ENCODE results near the gene SBK2.

- TF ChIP-seq, protein P1, sequence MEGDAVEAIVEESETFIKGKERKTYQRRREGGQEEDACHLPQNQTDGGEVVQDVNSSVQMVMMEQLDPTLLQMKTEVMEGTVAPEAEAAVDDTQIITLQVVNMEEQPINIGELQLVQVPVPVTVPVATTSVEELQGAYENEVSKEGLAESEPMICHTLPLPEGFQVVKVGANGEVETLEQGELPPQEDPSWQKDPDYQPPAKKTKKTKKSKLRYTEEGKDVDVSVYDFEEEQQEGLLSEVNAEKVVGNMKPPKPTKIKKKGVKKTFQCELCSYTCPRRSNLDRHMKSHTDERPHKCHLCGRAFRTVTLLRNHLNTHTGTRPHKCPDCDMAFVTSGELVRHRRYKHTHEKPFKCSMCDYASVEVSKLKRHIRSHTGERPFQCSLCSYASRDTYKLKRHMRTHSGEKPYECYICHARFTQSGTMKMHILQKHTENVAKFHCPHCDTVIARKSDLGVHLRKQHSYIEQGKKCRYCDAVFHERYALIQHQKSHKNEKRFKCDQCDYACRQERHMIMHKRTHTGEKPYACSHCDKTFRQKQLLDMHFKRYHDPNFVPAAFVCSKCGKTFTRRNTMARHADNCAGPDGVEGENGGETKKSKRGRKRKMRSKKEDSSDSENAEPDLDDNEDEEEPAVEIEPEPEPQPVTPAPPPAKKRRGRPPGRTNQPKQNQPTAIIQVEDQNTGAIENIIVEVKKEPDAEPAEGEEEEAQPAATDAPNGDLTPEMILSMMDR (IDR thresholded peaks at IDR 0.05; ENCODE audit: poor library complexity, severe bottlenecking) = no peak
- TF ChIP-seq, protein P2, sequence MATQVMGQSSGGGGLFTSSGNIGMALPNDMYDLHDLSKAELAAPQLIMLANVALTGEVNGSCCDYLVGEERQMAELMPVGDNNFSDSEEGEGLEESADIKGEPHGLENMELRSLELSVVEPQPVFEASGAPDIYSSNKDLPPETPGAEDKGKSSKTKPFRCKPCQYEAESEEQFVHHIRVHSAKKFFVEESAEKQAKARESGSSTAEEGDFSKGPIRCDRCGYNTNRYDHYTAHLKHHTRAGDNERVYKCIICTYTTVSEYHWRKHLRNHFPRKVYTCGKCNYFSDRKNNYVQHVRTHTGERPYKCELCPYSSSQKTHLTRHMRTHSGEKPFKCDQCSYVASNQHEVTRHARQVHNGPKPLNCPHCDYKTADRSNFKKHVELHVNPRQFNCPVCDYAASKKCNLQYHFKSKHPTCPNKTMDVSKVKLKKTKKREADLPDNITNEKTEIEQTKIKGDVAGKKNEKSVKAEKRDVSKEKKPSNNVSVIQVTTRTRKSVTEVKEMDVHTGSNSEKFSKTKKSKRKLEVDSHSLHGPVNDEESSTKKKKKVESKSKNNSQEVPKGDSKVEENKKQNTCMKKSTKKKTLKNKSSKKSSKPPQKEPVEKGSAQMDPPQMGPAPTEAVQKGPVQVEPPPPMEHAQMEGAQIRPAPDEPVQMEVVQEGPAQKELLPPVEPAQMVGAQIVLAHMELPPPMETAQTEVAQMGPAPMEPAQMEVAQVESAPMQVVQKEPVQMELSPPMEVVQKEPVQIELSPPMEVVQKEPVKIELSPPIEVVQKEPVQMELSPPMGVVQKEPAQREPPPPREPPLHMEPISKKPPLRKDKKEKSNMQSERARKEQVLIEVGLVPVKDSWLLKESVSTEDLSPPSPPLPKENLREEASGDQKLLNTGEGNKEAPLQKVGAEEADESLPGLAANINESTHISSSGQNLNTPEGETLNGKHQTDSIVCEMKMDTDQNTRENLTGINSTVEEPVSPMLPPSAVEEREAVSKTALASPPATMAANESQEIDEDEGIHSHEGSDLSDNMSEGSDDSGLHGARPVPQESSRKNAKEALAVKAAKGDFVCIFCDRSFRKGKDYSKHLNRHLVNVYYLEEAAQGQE (IDR thresholded peaks at IDR 0.05; ENCODE audit: borderline replicate concordance) = no peak
- TF ChIP-seq POLR2AphosphoS5 (IDR thresholded peaks at IDR 0.05) = no peak
- TF ChIP-seq EZH2 (IDR thresholded peaks at IDR 0.05; ENCODE audit: borderline replicate concordance, insufficient read depth, low read length, poor library complexity, severe bottlenecking) = no peak
- TF ChIP-seq EP300 (conservative IDR thresholded peaks at IDR 0.05; ENCODE audit: poor library complexity, severe bottlenecking) = no peak
- TF ChIP-seq SMC3 (conservative IDR thresholded peaks at IDR 0.05; ENCODE audit: poor library complexity) = no peak
Observed at GRCh38 chr19:55544776-55545439, 8.0 kb upstream of the SBK2 start.
